ENCODE data around the gene ALG10B.

ALG10B gene

DNA sequence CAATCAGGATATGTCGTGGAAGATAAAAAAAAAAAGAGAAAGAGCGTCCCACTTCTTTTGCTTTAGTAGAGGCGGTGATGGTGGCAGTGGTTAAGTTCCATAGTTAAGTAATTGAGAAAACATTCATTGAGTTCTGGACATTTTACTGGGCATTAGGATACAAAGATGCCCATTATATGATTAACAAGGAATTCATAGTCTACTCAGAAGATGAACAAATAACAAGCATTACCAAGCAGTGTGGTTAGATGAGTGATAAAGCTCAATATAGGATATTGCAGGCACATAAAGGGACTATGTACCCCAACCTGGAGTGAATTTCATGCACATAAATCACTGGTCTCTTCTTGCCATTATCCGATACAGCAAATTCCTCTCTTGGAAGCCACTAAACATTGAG, 53.7 kb downstream of the ALG10B start:
- Histone ChIP-seq H3K4me1 (ENCODE audit: control insufficient read depth in 2 of 2, insufficient read depth in 2 of 2, low read length in 2 of 2) (no peaks in the 10 kb centered on the region), H3K36me3 (ENCODE audit: control insufficient read depth in 2 of 2, insufficient read depth in 2 of 2, low read length in 2 of 2) (no peaks in the 10 kb centered on the region), H3K27me3 (ENCODE audit: control insufficient read depth in 2 of 2, insufficient read depth in 2 of 2, low read length in 2 of 2) (no peaks in the 10 kb centered on the region), H3K4me3 (ENCODE audit: low read length in 2 of 2) (no peak overlapping the region), H3K9ac (ENCODE audit: low read depth in 1 of 2, low read length in 2 of 2) (no peak overlapping the region), H3K9me3 (ENCODE audit: control insufficient read depth in 2 of 2, low read length in 2 of 2) (no peaks in the 10 kb centered on the region), H3K27ac (ENCODE audit: low read depth in 2 of 2, low read length in 2 of 2) (no peak overlapping the region)

- no peak overlapping the region for H3K4me3 ChIP-seq (ENCODE audit: low read length in 2 of 2)
- H3K9ac ChIP-seq (ENCODE audit: low read depth in 1 of 2, low read length in 2 of 2): no peak overlapping the region
- no peaks in the 10 kb centered on the region for H3K9me3 ChIP-seq (ENCODE audit: control insufficient read depth in 2 of 2, low read length in 2 of 2)
- no peaks in the 10 kb centered on the region for H3K27me3 ChIP-seq (ENCODE audit: control insufficient read depth in 2 of 2, insufficient read depth in 2 of 2, low read length in 2 of 2)
- H3K4me1 ChIP-seq (ENCODE audit: control insufficient read depth in 2 of 2, insufficient read depth in 2 of 2, low read length in 2 of 2): no peaks in the 10 kb centered on the region
- H3K27ac ChIP-seq (ENCODE audit: low read depth in 2 of 2, low read length in 2 of 2): no peak overlapping the region
- H3K36me3 ChIP-seq (ENCODE audit: control insufficient read depth in 2 of 2, insufficient read depth in 2 of 2, low read length in 2 of 2): no peaks in the 10 kb centered on the region
Measured at GRCh38 chr12:38373784-38374183, 57.2 kb downstream of the ALG10B start.

DNA sequence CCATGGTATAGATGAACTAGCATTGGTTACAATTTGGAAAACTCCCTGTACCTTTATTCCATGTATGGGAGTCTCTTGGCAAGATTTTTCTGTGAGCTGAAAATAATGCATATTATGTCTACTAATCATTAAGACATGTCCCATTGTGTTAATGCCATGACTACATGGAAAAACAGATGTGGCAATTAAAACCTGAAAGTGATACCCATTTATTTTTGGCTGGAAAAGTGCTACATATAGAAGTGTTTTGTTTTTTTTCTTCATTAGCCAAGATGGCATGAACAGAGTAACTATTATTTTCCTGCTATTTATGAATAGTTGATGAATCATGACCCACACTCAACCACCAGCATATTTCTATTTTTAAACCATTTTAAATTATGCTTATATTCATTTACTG, 58.2 kb downstream of the ALG10B start:
- Histone ChIP-seq H3K4me3 (ENCODE audit: low read length in 2 of 2) (no peak overlapping the region), H3K27me3 (ENCODE audit: control insufficient read depth in 2 of 2, insufficient read depth in 2 of 2, low read length in 2 of 2) (no peaks in the 10 kb centered on the region), H3K27ac (ENCODE audit: low read depth in 2 of 2, low read length in 2 of 2) (no peak overlapping the region), H3K9ac (ENCODE audit: low read depth in 1 of 2, low read length in 2 of 2) (no peak overlapping the region), H3K36me3 (ENCODE audit: control insufficient read depth in 2 of 2, insufficient read depth in 2 of 2, low read length in 2 of 2) (no peaks in the 10 kb centered on the region), H3K9me3 (ENCODE audit: control insufficient read depth in 2 of 2, low read length in 2 of 2) (no peaks in the 10 kb centered on the region), H3K4me1 (ENCODE audit: control insufficient read depth in 2 of 2, insufficient read depth in 2 of 2, low read length in 2 of 2) (no peaks in the 10 kb centered on the region)

All from mucosa of rectum (tissue), 2 donors.